A549 (cell line): ENCODE measurements around the gene HEYL. TPM values are rescaled to one million over a fixed set of nuclear protein-coding genes. Genes with fewer than 3 reads are reported as not detected.

Experiments used
- ATAC-seq, 2 experiments: fragments of 200-7000 bp in 1 of 2; fragments of >200 bp in 1 of 2; cut with Nextera tagmentation in 1 of 2; cut with Tn5 transposase in 1 of 2; 3 replicates each; pipeline versions ENCODE4 v1.8.0 to v1.9.1; 2018 to 2020; ENCODE audit warnings: mild to moderate bottlenecking in 1 of 2, moderate library complexity in 1 of 2
- CTCF ChIA-PET: fragments of 300-600 bp; sonication (Branson Sonifier 250); formaldehyde crosslinking; extraction: SDS; loops from one replicate; lab custom pipeline; 2021; ENCODE audit warnings: antibody characterized with exemption, inconsistent platforms; lab: Yijun Ruan, JAX
- POLR2A ChIA-PET: fragments of 350-600 bp; formaldehyde crosslinking; extraction: SDS; loops from one replicate; lab custom pipeline; 2021; ENCODE audit warnings: antibody characterized with exemption, inconsistent platforms; lab: Yijun Ruan, JAX
- DNase-seq, 2 experiments: peaks; one replicate each; pipeline versions ENCODE4 v3.0.0 to v3.0.0-alpha.2; 2011 to 2016; ENCODE audit warnings: low read depth in 1 of 2, low spot score in 1 of 2
- FAIRE-seq: peaks from 2 replicates; lab custom pipeline; 2011; peaks lifted over from hg19 to GRCh38; lab: Jason Lieb, UNC
- H3K27ac ChIP-seq, 2 experiments: fragments of >200 bp; sonication (Bioruptor Twin); formaldehyde crosslinking; 3 replicates each; pipeline ENCODE4 v1.5.1; 2016 to 2017
- H3K4me1 ChIP-seq: fragments of >200 bp; sonication (Bioruptor Twin); formaldehyde crosslinking; 3 replicates; pipeline ENCODE4 v1.6.1; 2016
- H3K4me2 ChIP-seq: fragments of >200 bp; sonication (Bioruptor Twin); formaldehyde crosslinking; 3 replicates; pipeline ENCODE4 v1.6.1; 2016
- H3K4me3 ChIP-seq: fragments of >200 bp; sonication (Bioruptor Twin); formaldehyde crosslinking; 3 replicates; pipeline ENCODE4 v1.5.1; 2016
- H3K9me3 ChIP-seq: fragments of >200 bp; sonication (Bioruptor Twin); formaldehyde crosslinking; 3 replicates; pipeline ENCODE4 v1.6.1; 2016
- CEBPB ChIP-seq, 2 experiments: fragments of >200 bp in 1 of 2; sonication (Bioruptor Twin) in 1 of 2; formaldehyde crosslinking in 1 of 2; IDR thresholded peaks; 2 replicates each; pipeline ENCODE4 v1.6.1; 2012 to 2016
- ESRRA ChIP-seq: fragments of 150-350 bp; IDR thresholded peaks from 2 replicates; pipeline ENCODE4 v1.6.1; 2014; ENCODE audit warnings: mild to moderate bottlenecking, low read length, borderline replicate concordance
- JUN ChIP-seq, 2 experiments: fragments of >200 bp; sonication (Bioruptor Twin); formaldehyde crosslinking; IDR thresholded peaks; 2 replicates in 1 of 2; 3 replicates in 1 of 2; pipeline ENCODE4 v1.6.1; 2016 to 2017
- JUNB ChIP-seq: fragments of >200 bp; sonication (Bioruptor Twin); formaldehyde crosslinking; IDR thresholded peaks from 2 replicates; pipeline ENCODE4 v1.6.1; 2016
- PHF8 ChIP-seq: fragments of 200-600 bp; sonication (generic); IDR thresholded peaks from 2 replicates; pipeline ENCODE4 v1.6.1; 2016; ENCODE audit warnings: low read depth, mild to moderate bottlenecking, antibody characterized with exemption, moderate library complexity, borderline replicate concordance
- POLR2A ChIP-seq: IDR thresholded peaks from 2 replicates; pipeline ENCODE4 v1.6.1; 2012; ENCODE audit warnings: mild to moderate bottlenecking, low read length
- POLR2AphosphoS2 ChIP-seq: conservative IDR thresholded peaks from 2 replicates; pipeline ENCODE4 v1.6.1; 2012; ENCODE audit warnings: low read length, improper control_type of control experiment, inconsistent platforms
- RAD21 ChIP-seq, 2 experiments: fragments of >200 bp in 1 of 2; sonication (Bioruptor Twin) in 1 of 2; formaldehyde crosslinking in 1 of 2; IDR thresholded peaks in 1 of 2; conservative IDR thresholded peaks in 1 of 2; 2 replicates in 1 of 2; 3 replicates in 1 of 2; pipeline ENCODE4 v1.6.1; 2012 to 2018; ENCODE audit warnings: inconsistent platforms in 1 of 2
- RCOR1 ChIP-seq: fragments of 150-350 bp; IDR thresholded peaks from 2 replicates; pipeline ENCODE4 v1.6.1; 2014; ENCODE audit warnings: antibody characterized with exemption, low read length, low read depth
- SMC3 ChIP-seq: fragments of >200 bp; sonication (Bioruptor Twin); formaldehyde crosslinking; IDR thresholded peaks from 3 replicates; pipeline ENCODE4 v1.6.1; 2018; ENCODE audit warnings: inconsistent platforms
- TFCP2L1 ChIP-seq: fragments of 250-450 bp; sonication (Bioruptor Pico); IDR thresholded peaks from 2 replicates; pipeline ENCODE4 v1.5.0; 2021; ENCODE audit warnings: mild to moderate bottlenecking
- WGBS: methylation state at CpG from one replicate; pipeline ENCODE4 v1.1.6; 2017; ENCODE audit errors: missing lambda C conversion rate; 5-methylcytosine and 5-hydroxymethylcytosine counted together
- polyA minus RNA-seq: library from RNA; depleted of rRNA, polyadenylated mRNA; stranded (reverse); fragments of >200 nt; gene quantifications from 2 replicates; pipeline ENCODE4 v1.2.3, GENCODE V29; 2011; rRNA and poly(A)+ RNA removed
- polyA plus RNA-seq, 4 experiments: library from polyadenylated mRNA; depleted of rRNA in 3 of 4; stranded (reverse); fragments of >200 nt; fragmentation: RNase III in 1 of 4; extraction: RNeasy Plus Mini Kit Qiagen cat#74134 plus additional on column Dnase treatment in 1 of 4; gene quantifications; 2 replicates in 3 of 4; 3 replicates in 1 of 4; pipeline ENCODE4 v1.2.3, GENCODE V29; 2011 to 2017
- TF ChIP-seq, protein P1 (sequence below): fragments of >200 bp; sonication (Bioruptor Twin); formaldehyde crosslinking; IDR thresholded peaks from 3 replicates; pipeline ENCODE4 v1.6.1; 2016
- TF ChIP-seq, protein P2 (sequence below): IDR thresholded peaks from 2 replicates; pipeline ENCODE4 v1.6.1; 2012
- TF ChIP-seq, protein P3 (sequence below): fragments of >200 bp; sonication (Bioruptor Twin); formaldehyde crosslinking; IDR thresholded peaks from 3 replicates; pipeline ENCODE4 v1.5.1; 2016
- TF ChIP-seq, protein P4 (sequence below): IDR thresholded peaks from 2 replicates; pipeline ENCODE4 v1.6.1; 2012; ENCODE audit warnings: low read depth, borderline replicate concordance

HEYL gene
- polyA plus RNA-seq (2011; rRNA removed) (2.2 and 2.9 TPM in 2 replicates), polyA plus RNA-seq (2017; fragmentation: RNase III; extraction: RNeasy Plus Mini Kit Qiagen cat#74134 plus additional on column Dnase treatment) (2.0 to 2.3 TPM (median 2.2 TPM) in 3 replicates), polyA minus RNA-seq (2.5 and 3.5 TPM in 2 replicates)
- 1.9 and 2.7 TPM in 2 replicates for polyA plus RNA-seq (2012; cell fraction: cytosol; rRNA removed)
- 3.0 and 3.5 TPM in 2 replicates for polyA plus RNA-seq (2012; cell fraction: nucleus; rRNA removed)

DNA sequence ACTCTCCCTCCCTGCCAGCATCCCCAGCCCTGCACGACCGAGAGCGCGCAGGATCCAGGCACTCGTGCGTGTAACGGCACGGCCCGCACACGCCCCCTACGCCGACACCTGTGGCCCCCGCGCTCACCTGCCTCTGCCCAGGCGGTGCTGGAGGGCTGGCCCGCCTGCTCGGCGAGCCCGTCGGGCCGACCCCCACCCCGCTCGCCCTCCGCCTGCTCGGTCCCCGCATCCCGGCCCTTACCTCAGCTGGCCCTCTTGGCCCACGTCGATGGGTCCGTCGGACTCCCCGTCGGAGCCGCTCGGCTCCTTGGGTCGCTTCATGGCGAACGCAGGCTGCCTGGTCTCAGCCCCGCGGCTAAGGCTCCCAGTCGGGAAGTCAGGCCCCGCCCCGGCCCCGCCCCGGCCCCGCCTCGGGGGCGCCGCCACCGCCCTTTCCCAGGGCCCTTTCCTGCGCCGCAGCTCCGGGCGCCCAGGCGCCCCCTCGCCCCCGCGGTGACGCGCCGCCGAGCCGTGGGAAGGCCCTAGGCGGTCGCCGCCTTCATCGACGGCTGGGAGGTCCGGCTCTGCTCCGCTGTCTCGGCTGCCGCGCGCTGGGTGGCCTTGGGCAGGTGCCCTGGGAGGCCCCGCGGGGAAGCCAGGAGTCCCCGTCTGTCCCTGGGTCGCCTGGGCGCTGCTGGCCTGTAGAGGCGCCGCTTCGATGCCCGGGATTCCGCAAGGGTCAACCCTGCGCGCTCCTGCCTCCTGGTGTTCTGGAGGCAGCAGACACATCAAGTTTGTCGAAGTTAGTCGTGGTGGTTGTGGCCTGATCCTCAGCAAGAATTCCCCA is at the start of gene HEYL:
HEYL (minus strand) TSS at position 339 of the 826 bp plus-strand sequence; CDS start at position 321, 18 bp downstream.
- DNase-seq: peak; percentile 86
- Histone ChIP-seq H3K4me1 (no peaks in the 10 kb centered on the region), H3K4me2 (peak within 1 kb of the TSS; percentile 68), H3K27ac (peak within 1 kb of the TSS; percentile 80 to 95), H3K4me3 (peak within 1 kb of the TSS; percentile 56), H3K9me3 (no peaks in the 10 kb centered on the region)
- ATAC-seq: peak; percentile 96
- FAIRE-seq: no peak
- 19% methylated on average over 10 of the region's 88 CpGs for WGBS
- ChIA-PET CTCF (interaction anchor here (0.6 to 3.1 kb wide), 14 partner anchors 10 to 44 kb away, joined by 3 to 20 read pairs (median 8); partner anchors contain the start of gene NT5C1A), POLR2A (interaction anchor here (0.6 to 1.5 kb wide), 4 partner anchors 8 to 99 kb away, joined by 3 to 13 read pairs (median 3); partner anchors contain the start of gene PPIE)
- TF ChIP-seq TFCP2L1 (CRISPR knock-in tag) (no peak), SMC3 (peak; percentile 39; the same call in 2 of the 3 replicates), JUN (IDR thresholded peaks at IDR 0.05) (peak in 1 of 2 experiments; percentile 76; a peak in 4 of 5 replicates), ESRRA (no peak), PHF8 (peak; percentile 70; the same call in 1 of the 2 replicates), RCOR1 (no peak), RAD21 (conservative IDR thresholded peaks at IDR 0.05 in 1 of 2, IDR thresholded peaks at IDR 0.05 in 1 of 2) (peak in 1 of 2 experiments; percentile 27; a peak in 1 of 5 replicates), JUNB (no peak), CEBPB (IDR thresholded peaks at IDR 0.05) (no peak), POLR2A (peak; percentile 69)
- TF ChIP-seq, protein P1, sequence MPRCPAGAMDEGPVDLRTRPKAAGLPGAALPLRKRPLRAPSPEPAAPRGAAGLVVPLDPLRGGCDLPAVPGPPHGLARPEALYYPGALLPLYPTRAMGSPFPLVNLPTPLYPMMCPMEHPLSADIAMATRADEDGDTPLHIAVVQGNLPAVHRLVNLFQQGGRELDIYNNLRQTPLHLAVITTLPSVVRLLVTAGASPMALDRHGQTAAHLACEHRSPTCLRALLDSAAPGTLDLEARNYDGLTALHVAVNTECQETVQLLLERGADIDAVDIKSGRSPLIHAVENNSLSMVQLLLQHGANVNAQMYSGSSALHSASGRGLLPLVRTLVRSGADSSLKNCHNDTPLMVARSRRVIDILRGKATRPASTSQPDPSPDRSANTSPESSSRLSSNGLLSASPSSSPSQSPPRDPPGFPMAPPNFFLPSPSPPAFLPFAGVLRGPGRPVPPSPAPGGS: peak; percentile 83; the same call in 2 of the 3 replicates
- TF ChIP-seq, protein P2, sequence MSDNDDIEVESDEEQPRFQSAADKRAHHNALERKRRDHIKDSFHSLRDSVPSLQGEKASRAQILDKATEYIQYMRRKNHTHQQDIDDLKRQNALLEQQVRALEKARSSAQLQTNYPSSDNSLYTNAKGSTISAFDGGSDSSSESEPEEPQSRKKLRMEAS: peak; percentile 71
- TF ChIP-seq, protein P3, sequence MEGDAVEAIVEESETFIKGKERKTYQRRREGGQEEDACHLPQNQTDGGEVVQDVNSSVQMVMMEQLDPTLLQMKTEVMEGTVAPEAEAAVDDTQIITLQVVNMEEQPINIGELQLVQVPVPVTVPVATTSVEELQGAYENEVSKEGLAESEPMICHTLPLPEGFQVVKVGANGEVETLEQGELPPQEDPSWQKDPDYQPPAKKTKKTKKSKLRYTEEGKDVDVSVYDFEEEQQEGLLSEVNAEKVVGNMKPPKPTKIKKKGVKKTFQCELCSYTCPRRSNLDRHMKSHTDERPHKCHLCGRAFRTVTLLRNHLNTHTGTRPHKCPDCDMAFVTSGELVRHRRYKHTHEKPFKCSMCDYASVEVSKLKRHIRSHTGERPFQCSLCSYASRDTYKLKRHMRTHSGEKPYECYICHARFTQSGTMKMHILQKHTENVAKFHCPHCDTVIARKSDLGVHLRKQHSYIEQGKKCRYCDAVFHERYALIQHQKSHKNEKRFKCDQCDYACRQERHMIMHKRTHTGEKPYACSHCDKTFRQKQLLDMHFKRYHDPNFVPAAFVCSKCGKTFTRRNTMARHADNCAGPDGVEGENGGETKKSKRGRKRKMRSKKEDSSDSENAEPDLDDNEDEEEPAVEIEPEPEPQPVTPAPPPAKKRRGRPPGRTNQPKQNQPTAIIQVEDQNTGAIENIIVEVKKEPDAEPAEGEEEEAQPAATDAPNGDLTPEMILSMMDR: peak; percentile 57

DNA sequence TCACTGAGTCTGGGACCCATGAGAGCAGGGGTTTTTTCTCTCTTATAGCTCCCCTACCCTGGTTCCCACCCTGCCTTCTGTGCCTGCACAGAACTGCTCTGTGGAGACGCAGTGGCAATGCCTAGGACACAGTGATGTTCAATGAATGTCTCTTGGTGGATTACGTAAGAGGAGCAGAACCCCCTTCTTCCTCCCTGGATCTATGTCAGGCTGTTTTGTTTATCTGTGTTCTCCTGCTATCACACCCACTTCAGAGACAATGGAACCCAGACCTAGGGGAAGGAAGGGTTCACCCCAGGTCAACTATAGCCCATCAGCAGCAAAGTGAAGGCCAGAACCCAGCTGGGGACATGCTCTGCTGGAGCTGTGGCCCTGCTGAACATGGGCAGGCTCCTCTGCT is 49.8 kb upstream of the HEYL start:
- ATAC-seq (no peak), FAIRE-seq (no peak), DNase-seq (no peak)
- Histone ChIP-seq H3K4me2 (no peak overlapping the region), H3K4me1 (peaks cover 8% of the 10 kb centered on the region; the same call in 2 of the 3 replicates), H3K27ac (no peak overlapping the region), H3K9me3 (no peaks in the 10 kb centered on the region), H3K4me3 (no peak overlapping the region)
- WGBS: 77% methylated on average over 2 of the region's 2 CpGs
- POLR2A ChIA-PET: no interaction called here
- CTCF ChIA-PET: interaction anchor here (1.0 to 2.0 kb wide), 3 partner anchors 13 to 36 kb away, joined by 3 to 7 read pairs (median 5); no protein-coding TSS in a partner anchor
- TF ChIP-seq, protein P3: no peak
- TF ChIP-seq, protein P2: no peak
- TF ChIP-seq, protein P4, sequence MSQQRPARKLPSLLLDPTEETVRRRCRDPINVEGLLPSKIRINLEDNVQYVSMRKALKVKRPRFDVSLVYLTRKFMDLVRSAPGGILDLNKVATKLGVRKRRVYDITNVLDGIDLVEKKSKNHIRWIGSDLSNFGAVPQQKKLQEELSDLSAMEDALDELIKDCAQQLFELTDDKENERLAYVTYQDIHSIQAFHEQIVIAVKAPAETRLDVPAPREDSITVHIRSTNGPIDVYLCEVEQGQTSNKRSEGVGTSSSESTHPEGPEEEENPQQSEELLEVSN: no peak
- TF ChIP-seq POLR2AphosphoS2: no peak
- TF ChIP-seq, all 56 proteins: peak for 0
